ENCODE data around the gene PXMP4. TPM values are rescaled to one million over a fixed set of nuclear protein-coding genes. Genes with fewer than 3 reads are reported as not detected.
A peak's percentile ranks its signal among the peaks of the same experiment; 100 is the strongest.

PXMP4 gene
- total and polyA plus RNA-seq, 9 of the 15 experiments (the other 6 are each of a cell fraction or from before 2014, with no cell fraction given) = 4.8 to 29.1 (median 6.8) TPM

DNA sequence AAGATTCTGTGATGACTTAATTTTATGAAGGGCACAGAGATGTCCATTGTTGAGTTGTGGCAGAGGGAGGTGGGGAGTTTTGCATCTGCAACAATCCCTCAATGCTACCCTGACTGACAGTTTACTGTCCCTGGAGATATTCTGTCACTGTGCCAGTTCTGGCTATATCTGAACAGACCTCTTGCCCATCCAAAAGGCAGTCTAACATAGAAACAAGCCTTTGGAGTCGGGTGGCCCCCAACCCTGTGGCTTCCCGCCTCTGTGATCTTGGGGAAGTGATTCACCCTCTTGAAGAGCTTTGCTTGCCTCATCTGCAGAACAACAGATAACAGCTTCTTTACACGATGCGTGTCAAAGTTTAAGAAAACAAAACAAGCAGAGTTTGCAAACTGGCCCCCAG lies 30.1 kb downstream of the PXMP4 start (continued):
- TF ChIP-seq XRCC5 (IDR thresholded peaks at IDR 0.05; ENCODE audit: low read depth, low read length) (0 out of 2 replicates have a peak, but pooled peaks have one; percentile 29), ZBTB5 (IDR thresholded peaks at IDR 0.05) (no peak), TCF7 (IDR thresholded peaks at IDR 0.05; ENCODE audit: borderline replicate concordance) (peak; percentile 90; the same call in 1 of the 2 replicates), ETV5 (CRISPR knock-in tag; IDR thresholded peaks at IDR 0.05; ENCODE audit: low read depth) (peak; percentile 76; the same call in 1 of the 2 replicates), RHOXF2B (CRISPR knock-in tag; conservative IDR thresholded peaks at IDR 0.05) (no peak), SPI1 (IDR thresholded peaks at IDR 0.05; ENCODE audit: borderline replicate concordance, low read depth, low read length) (peak; percentile 80; the same call in 1 of the 2 replicates), ZNF75A (CRISPR knock-in tag; IDR thresholded peaks at IDR 0.05) (no peak), CBX3 (IDR thresholded peaks at IDR 0.05; ENCODE audit: borderline replicate concordance in 1 of 2, low read length in 2 of 2) (peak in 1 of 2 experiments; percentile 16; a peak in 1 of 3 replicates)
- TF ChIP-seq, protein P1, sequence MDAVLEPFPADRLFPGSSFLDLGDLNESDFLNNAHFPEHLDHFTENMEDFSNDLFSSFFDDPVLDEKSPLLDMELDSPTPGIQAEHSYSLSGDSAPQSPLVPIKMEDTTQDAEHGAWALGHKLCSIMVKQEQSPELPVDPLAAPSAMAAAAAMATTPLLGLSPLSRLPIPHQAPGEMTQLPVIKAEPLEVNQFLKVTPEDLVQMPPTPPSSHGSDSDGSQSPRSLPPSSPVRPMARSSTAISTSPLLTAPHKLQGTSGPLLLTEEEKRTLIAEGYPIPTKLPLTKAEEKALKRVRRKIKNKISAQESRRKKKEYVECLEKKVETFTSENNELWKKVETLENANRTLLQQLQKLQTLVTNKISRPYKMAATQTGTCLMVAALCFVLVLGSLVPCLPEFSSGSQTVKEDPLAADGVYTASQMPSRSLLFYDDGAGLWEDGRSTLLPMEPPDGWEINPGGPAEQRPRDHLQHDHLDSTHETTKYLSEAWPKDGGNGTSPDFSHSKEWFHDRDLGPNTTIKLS (IDR thresholded peaks at IDR 0.05; ENCODE audit: borderline replicate concordance, low read depth) = 0 out of 2 replicates have a peak, but pooled peaks have one; percentile 35
- TF ChIP-seq, protein P2, sequence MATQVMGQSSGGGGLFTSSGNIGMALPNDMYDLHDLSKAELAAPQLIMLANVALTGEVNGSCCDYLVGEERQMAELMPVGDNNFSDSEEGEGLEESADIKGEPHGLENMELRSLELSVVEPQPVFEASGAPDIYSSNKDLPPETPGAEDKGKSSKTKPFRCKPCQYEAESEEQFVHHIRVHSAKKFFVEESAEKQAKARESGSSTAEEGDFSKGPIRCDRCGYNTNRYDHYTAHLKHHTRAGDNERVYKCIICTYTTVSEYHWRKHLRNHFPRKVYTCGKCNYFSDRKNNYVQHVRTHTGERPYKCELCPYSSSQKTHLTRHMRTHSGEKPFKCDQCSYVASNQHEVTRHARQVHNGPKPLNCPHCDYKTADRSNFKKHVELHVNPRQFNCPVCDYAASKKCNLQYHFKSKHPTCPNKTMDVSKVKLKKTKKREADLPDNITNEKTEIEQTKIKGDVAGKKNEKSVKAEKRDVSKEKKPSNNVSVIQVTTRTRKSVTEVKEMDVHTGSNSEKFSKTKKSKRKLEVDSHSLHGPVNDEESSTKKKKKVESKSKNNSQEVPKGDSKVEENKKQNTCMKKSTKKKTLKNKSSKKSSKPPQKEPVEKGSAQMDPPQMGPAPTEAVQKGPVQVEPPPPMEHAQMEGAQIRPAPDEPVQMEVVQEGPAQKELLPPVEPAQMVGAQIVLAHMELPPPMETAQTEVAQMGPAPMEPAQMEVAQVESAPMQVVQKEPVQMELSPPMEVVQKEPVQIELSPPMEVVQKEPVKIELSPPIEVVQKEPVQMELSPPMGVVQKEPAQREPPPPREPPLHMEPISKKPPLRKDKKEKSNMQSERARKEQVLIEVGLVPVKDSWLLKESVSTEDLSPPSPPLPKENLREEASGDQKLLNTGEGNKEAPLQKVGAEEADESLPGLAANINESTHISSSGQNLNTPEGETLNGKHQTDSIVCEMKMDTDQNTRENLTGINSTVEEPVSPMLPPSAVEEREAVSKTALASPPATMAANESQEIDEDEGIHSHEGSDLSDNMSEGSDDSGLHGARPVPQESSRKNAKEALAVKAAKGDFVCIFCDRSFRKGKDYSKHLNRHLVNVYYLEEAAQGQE (IDR thresholded peaks at IDR 0.05; ENCODE audit: borderline replicate concordance) = no peak
- TF ChIP-seq, protein P2 (CRISPR knock-in tag; IDR thresholded peaks at IDR 0.05; ENCODE audit: low read depth) = no peak
